CD4-positive, CD25-positive, alpha-beta regulatory T cell (primary cell): Measurements from ENCODE around the gene CRELD2. TPM values are rescaled to one million over a fixed set of nuclear protein-coding genes. Genes with fewer than 3 reads are reported as not detected.
A peak's percentile ranks its signal among the peaks of the same experiment; 100 is the strongest.

Source experiments
- ATAC-seq, 2 donors: fragments of 150-1000 bp; cut with Tn5 transposase; one replicate each; pipeline ENCODE4 v1.10.0; 2021; ENCODE audit warnings: low read depth in 2 of 2, moderate number of reproducible peaks in 2 of 2, moderate library complexity in 1 of 2
- DNase-seq, 3 donors: peaks; one replicate each; pipeline versions ENCODE4 v3.0.0 to v3.0.0-alpha.2; 2012 to 2022; ENCODE audit warnings: mixed read lengths in 1 of 3
- H3K27ac ChIP-seq: one replicate; pipeline ENCODE4 v1.7.0; 2013; ENCODE audit warnings: mild to moderate bottlenecking, low read length; ENCODE audit not compliant: insufficient read depth, poor library complexity, severe bottlenecking
- H3K27me3 ChIP-seq: one replicate; pipeline ENCODE4 v1.7.0; 2013; ENCODE audit warnings: low read length; ENCODE audit not compliant: control insufficient read depth, insufficient read depth
- H3K36me3 ChIP-seq: one replicate; pipeline ENCODE4 v1.7.0; 2013; ENCODE audit warnings: mild to moderate bottlenecking, low read length, moderate library complexity; ENCODE audit not compliant: control insufficient read depth, insufficient read depth
- H3K4me1 ChIP-seq: 2 replicates; pipeline ENCODE4 v1.7.0; 2013; ENCODE audit warnings: mild to moderate bottlenecking, low read length; ENCODE audit not compliant: insufficient read depth, control insufficient read depth, poor library complexity, severe bottlenecking
- H3K4me3 ChIP-seq: one replicate; pipeline ENCODE4 v1.7.0; 2013; ENCODE audit warnings: low read depth, mild to moderate bottlenecking, low read length, moderate library complexity
- H3K9me3 ChIP-seq, 2 experiments: 1 replicate in 1 of 2; 2 replicates in 1 of 2; pipeline ENCODE4 v1.7.0; 2013; ENCODE audit warnings: low read length in 2 of 2, mild to moderate bottlenecking in 1 of 2, moderate library complexity in 1 of 2; ENCODE audit not compliant: control insufficient read depth in 2 of 2
- H3K27ac Mint-ChIP-seq, 3 donors: one replicate each; pipeline ENCODE4 v1.8.0; 2020 to 2022; ENCODE audit warnings: mild to moderate bottlenecking in 3 of 3, mixed read lengths in 3 of 3, moderate library complexity in 2 of 3
- H3K27me3 Mint-ChIP-seq: one replicate; pipeline ENCODE4 v1.8.0; 2022; ENCODE audit warnings: mild to moderate bottlenecking, mixed read lengths
- H3K36me3 Mint-ChIP-seq: one replicate; pipeline ENCODE4 v1.8.0; 2020; ENCODE audit warnings: mixed read lengths
- H3K4me1 Mint-ChIP-seq, 4 donors: one replicate each; pipeline ENCODE4 v1.8.0; 2020 to 2022; ENCODE audit warnings: mixed read lengths in 4 of 4, mild to moderate bottlenecking in 1 of 4
- H3K4me3 Mint-ChIP-seq, 4 donors: one replicate each; pipeline ENCODE4 v1.8.0; 2020 to 2022; ENCODE audit warnings: mild to moderate bottlenecking in 4 of 4, mixed read lengths in 4 of 4, moderate library complexity in 3 of 4
- H3K9me3 Mint-ChIP-seq, 7 donors: one replicate each; pipeline ENCODE4 v1.8.0; 2020 to 2022; ENCODE audit warnings: mixed read lengths in 7 of 7, mild to moderate bottlenecking in 3 of 7, moderate library complexity in 2 of 7
- polyA plus RNA-seq, 4 donors: library from polyadenylated mRNA; unstranded; fragments of 300-500 nt; fragmentation: Illumina TruSeq; gene quantifications; one replicate each; pipeline ENCODE4 v1.2.3, GENCODE V29; 2021
- total RNA-seq: library from RNA; stranded (reverse); gene quantifications from one replicate; pipeline ENCODE4 v1.2.3, GENCODE V29; 2022

CRELD2 gene
- total and polyA plus RNA-seq, 5 donors from 2014 or later, result 22.4 to 38.2 (median 37.8) TPM

- Histone ChIP-seq H3K27ac (peak overlapping the region; percentile 80), H3K36me3 (no peaks in the 10 kb centered on the region), H3K4me1 (peaks cover 44% of the 10 kb centered on the region), H3K9me3 (no peaks in the 10 kb centered on the region), H3K4me3 (no peak overlapping the region), H3K27me3 (no peaks in the 10 kb centered on the region)
- H3K27me3 Mint-ChIP-seq, result peaks cover 6% of the 10 kb centered on the region
- ATAC-seq (peak; percentile 52 to 54), DNase-seq (peak in 1 of 3 donors; percentile 34)
- peak overlapping the region; percentile 91 to 98 (median 97) for H3K27ac Mint-ChIP-seq
- H3K4me1 Mint-ChIP-seq, result peaks cover 8 to 36% (median 16%) of the 10 kb centered on the region in 4 donors
- H3K9me3 Mint-ChIP-seq, result no peaks in the 10 kb centered on the region
- no peaks in the 10 kb centered on the region for H3K36me3 Mint-ChIP-seq
- peak overlapping the region; percentile 84 to 90 (median 86) for H3K4me3 Mint-ChIP-seq
Measured at GRCh38 chr22:49971232-49972162, 53.1 kb downstream of the CRELD2 start.

DNA sequence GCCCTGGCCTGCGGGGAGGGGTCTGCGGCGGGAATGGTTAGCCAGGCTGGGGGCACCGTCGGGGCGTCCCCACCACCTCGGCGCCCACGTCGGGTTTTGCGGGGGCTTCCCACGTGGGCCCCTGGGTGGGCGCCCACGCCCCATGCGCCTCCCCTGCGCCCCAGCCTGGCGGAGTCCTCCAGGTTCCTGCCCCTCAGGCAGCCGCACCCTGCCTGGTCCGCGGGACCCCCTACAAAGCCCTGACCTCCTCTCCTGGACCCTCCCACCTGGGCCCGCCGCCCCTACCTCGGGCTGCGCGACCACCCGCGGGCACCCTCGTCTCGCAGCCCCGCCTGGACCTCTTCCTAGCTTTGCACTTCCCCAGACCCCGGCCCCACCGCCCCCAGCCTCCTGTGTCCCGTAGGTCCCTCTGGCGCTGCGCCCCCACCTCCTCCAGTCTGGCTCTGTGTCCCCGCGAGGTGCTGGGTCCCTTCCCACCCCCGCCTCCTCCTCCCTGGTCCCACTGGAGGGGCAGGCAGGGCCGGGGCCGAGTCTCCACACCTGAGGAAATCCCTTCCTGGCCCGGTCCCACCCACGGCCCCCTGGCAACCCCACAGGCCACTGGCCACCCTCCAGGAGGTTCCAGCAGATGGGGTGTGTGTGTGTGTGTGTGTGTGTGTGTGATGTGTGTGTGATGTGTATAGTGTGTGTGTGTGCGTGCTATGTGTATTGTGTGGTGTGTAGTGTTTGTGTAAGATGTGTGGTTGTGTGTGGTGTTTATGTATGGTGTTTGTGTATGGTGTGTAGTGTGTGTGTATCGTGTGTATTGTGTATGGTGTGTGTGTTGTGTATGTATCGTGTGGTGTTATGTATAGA lies 54.0 kb downstream of the CRELD2 start:
- H3K27me3 ChIP-seq, result no peaks in the 10 kb centered on the region
- no peak overlapping the region for H3K4me3 Mint-ChIP-seq
- H3K36me3 ChIP-seq, result no peaks in the 10 kb centered on the region
- peaks cover 13 to 39% (median 20%) of the 10 kb centered on the region in 4 donors for H3K4me1 Mint-ChIP-seq
- H3K27me3 Mint-ChIP-seq, result peaks cover 6% of the 10 kb centered on the region
- peaks cover 40% of the 10 kb centered on the region for H3K4me1 ChIP-seq
- H3K9me3 Mint-ChIP-seq, result no peaks in the 10 kb centered on the region
- no peak overlapping the region for H3K4me3 ChIP-seq
- no peaks in the 10 kb centered on the region for H3K9me3 ChIP-seq
- H3K27ac Mint-ChIP-seq, result no peak overlapping the region
- no peak overlapping the region for H3K27ac ChIP-seq
- ATAC-seq (no peak), DNase-seq (no peak)
- no peaks in the 10 kb centered on the region for H3K36me3 Mint-ChIP-seq

- Histone ChIP-seq H3K4me1 (peaks cover 40% of the 10 kb centered on the region), H3K27me3 (no peaks in the 10 kb centered on the region), H3K4me3 (no peak overlapping the region), H3K27ac (no peak overlapping the region), H3K36me3 (no peaks in the 10 kb centered on the region), H3K9me3 (no peaks in the 10 kb centered on the region)
- DNase-seq (peak in 1 of 3 donors; percentile 48), ATAC-seq (no peak)
- Mint-ChIP-seq H3K27me3 (peaks cover 6% of the 10 kb centered on the region), H3K9me3 (no peaks in the 10 kb centered on the region), H3K4me1 (peaks cover 13 to 33% (median 20%) of the 10 kb centered on the region in 4 donors), H3K4me3 (no peak overlapping the region), H3K36me3 (no peaks in the 10 kb centered on the region), H3K27ac (no peak overlapping the region)
Measured at GRCh38 chr22:49973018-49973961, 54.9 kb downstream of the CRELD2 start.

- peak in 1 of 3 donors; percentile 22 for DNase-seq
- H3K36me3 ChIP-seq, result no peaks in the 10 kb centered on the region
- H3K27ac ChIP-seq, result peak overlapping the region; percentile 64
- peak; percentile 2 to 8 for ATAC-seq
- H3K36me3 Mint-ChIP-seq, result peaks cover 8% of the 10 kb centered on the region
- H3K9me3 Mint-ChIP-seq, result peaks cover 2 to 9% (median 8%) of the 10 kb centered on the region in 7 donors
- H3K4me1 ChIP-seq, result peaks cover 28% of the 10 kb centered on the region
- H3K27me3 ChIP-seq, result no peaks in the 10 kb centered on the region
- peaks cover 10% of the 10 kb centered on the region for H3K27me3 Mint-ChIP-seq
- H3K4me3 Mint-ChIP-seq, result peak overlapping the region in 2 of 4 donors; percentile 36 to 40
- peak overlapping the region; percentile 83 to 97 (median 87) for H3K27ac Mint-ChIP-seq
- H3K4me3 ChIP-seq, result no peak overlapping the region
- peaks cover 14 to 25% (median 21%) of the 10 kb centered on the region in 4 donors for H3K4me1 Mint-ChIP-seq
- peaks cover 0 to 4% of the 10 kb centered on the region in 2 experiments for H3K9me3 ChIP-seq
Measured at GRCh38 chr22:49975543-49976389, 57.3 kb downstream of the CRELD2 start.

DNA sequence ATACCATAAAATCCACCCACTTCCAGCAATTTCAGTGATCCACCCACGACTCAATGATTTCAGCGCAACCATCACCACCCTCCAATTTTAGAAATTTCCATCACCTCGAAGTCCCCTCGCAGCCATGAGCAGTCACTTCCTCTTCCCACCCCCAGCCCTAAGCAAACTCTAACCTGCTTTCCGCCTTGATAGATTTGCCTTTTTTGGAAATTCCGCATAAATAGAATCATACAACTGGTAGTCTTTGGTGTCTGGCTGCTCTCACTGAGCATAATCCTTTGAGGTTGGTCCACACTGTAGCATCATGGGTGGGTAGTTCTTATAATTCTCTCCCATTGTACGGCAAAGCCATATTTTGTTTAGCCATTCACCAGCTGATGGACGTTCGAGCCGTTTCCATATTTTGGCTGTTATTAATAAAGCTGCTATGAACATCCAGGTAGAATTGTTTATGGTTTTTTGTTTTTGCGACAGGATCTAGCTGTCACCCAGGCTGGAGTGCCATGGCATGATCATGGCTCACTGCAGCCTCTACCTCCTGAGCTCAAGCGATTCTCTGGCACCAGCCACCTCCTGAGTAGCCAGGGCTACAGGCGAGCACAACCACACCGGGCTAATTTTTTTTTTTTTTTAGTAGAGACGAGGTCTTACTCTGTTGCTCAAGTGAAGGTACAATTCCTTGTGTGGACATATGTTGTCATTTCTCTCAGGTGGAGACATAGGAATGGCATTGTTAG lies 58.2 kb downstream of the CRELD2 start:
- Histone ChIP-seq H3K4me1 (peaks cover 20% of the 10 kb centered on the region), H3K27ac (peak overlapping the region; percentile 64), H3K27me3 (no peaks in the 10 kb centered on the region), H3K36me3 (no peaks in the 10 kb centered on the region), H3K9me3 (peaks cover 0 to 4% of the 10 kb centered on the region in 2 experiments), H3K4me3 (no peak overlapping the region)
- DNase-seq (peak in 2 of 3 donors; percentile 18 to 58), ATAC-seq (peak; percentile 42 to 51)
- H3K4me3 Mint-ChIP-seq, result peak overlapping the region in 2 of 4 donors; percentile 40 to 49
- peaks cover 7% of the 10 kb centered on the region for H3K27me3 Mint-ChIP-seq
- peak overlapping the region; percentile 31 to 84 (median 62) for H3K27ac Mint-ChIP-seq
- H3K9me3 Mint-ChIP-seq, result peaks cover 2 to 11% (median 8%) of the 10 kb centered on the region in 7 donors
- peaks cover 8% of the 10 kb centered on the region for H3K36me3 Mint-ChIP-seq
- H3K4me1 Mint-ChIP-seq, result peaks cover 14 to 21% (median 19%) of the 10 kb centered on the region in 4 donors
